ENCODE measurements around the gene MTMR2.

The MTMR2 gene

GRCh38 chr11:95944623-95945022 lies 20.7 kb upstream of the MTMR2 start:
- DNase-seq (ENCODE audit: low spot score), result no peak
- Histone ChIP-seq H3K27ac (no peak overlapping the region), H3K4me3 (no peak overlapping the region)
- no peak for TF ChIP-seq CTCF (IDR thresholded peaks at IDR 0.05)

- no peak for DNase-seq (ENCODE audit: low spot score)
- no peak overlapping the region for H3K27ac ChIP-seq
- H3K4me3 ChIP-seq, result no peak overlapping the region
- TF ChIP-seq CTCF (IDR thresholded peaks at IDR 0.05), result no peak
Measured at GRCh38 chr11:95943546-95943945, 19.6 kb upstream of the MTMR2 start.

GRCh38 chr11:95939091-95939490 lies 15.2 kb upstream of the MTMR2 start:
- H3K27ac ChIP-seq, result no peak overlapping the region
- no peak for TF ChIP-seq CTCF (IDR thresholded peaks at IDR 0.05)
- H3K4me3 ChIP-seq, result no peak overlapping the region
- no peak for DNase-seq (ENCODE audit: low spot score)

GRCh38 chr11:95937358-95937757 lies 13.5 kb upstream of the MTMR2 start:
- no peak for DNase-seq (ENCODE audit: low spot score)
- TF ChIP-seq CTCF (IDR thresholded peaks at IDR 0.05), result no peak
- H3K4me3 ChIP-seq, result no peak overlapping the region
- no peak overlapping the region for H3K27ac ChIP-seq

- no peak for TF ChIP-seq CTCF (IDR thresholded peaks at IDR 0.05)
- no peak overlapping the region for H3K27ac ChIP-seq
- H3K4me3 ChIP-seq, result no peak overlapping the region
- no peak for DNase-seq (ENCODE audit: low spot score)
Measured at GRCh38 chr11:95933594-95933993, 9.7 kb upstream of the MTMR2 start.

GRCh38 chr11:95931916-95932315 lies 8.0 kb upstream of the MTMR2 start:
- TF ChIP-seq CTCF (IDR thresholded peaks at IDR 0.05), result no peak
- no peak overlapping the region for H3K4me3 ChIP-seq
- no peak overlapping the region for H3K27ac ChIP-seq
- DNase-seq (ENCODE audit: low spot score), result no peak

- no peak for DNase-seq (ENCODE audit: low spot score)
- no peak overlapping the region for H3K4me3 ChIP-seq
- H3K27ac ChIP-seq, result no peak overlapping the region
- TF ChIP-seq CTCF (IDR thresholded peaks at IDR 0.05), result no peak
Measured at GRCh38 chr11:95930948-95931347, 7.0 kb upstream of the MTMR2 start.

All from coronary artery (tissue), 2 donors.